B cell (primary cell): ENCODE data around the gene RASAL3. TPM values are rescaled to one million over a fixed set of nuclear protein-coding genes. Genes with fewer than 3 reads are reported as not detected.
A peak's percentile ranks its signal among the peaks of the same experiment; 100 is the strongest.

Source experiments
- ATAC-seq: fragments of 200-7000 bp; cut with Tn5 transposase; one replicate; pipeline ENCODE4 v1.10.0; 2021; ENCODE audit warnings: low read depth, mild to moderate bottlenecking, moderate number of reproducible peaks, moderate library complexity
- CTCF ChIA-PET: fragments of 350-600 bp; sonication (Branson Sonifier 250); formaldehyde crosslinking; loops from one replicate; lab custom pipeline; 2021; ENCODE audit warnings: antibody characterized with exemption, inconsistent platforms; lab: Charles Lee
- POLR2A ChIA-PET: fragments of 350-600 bp; sonication (Branson Sonifier 250); formaldehyde crosslinking; loops from one replicate; lab custom pipeline; 2021; ENCODE audit warnings: antibody characterized with exemption; lab: Charles Lee
- DNase-seq: peaks from one replicate; pipeline ENCODE4 v3.0.0; 2013
- H2AFZ ChIP-seq: 2 replicates; pipeline ENCODE4 v1.6.1; 2012; ENCODE audit warnings: mild to moderate bottlenecking, low read depth, low read length; ENCODE audit not compliant: insufficient read depth, poor library complexity, severe bottlenecking
- H3K27ac ChIP-seq, 2 donors: 1 replicate in 1 of 2; 2 replicates in 1 of 2; pipeline ENCODE4 v1.5.1; 2012 to 2013; ENCODE audit warnings: low read length in 2 of 2, mild to moderate bottlenecking in 2 of 2, moderate library complexity in 1 of 2
- H3K27me3 ChIP-seq, 4 experiments: fragments of 200-600 bp in 1 of 4; sonication (generic) in 1 of 4; replicated peaks in 1 of 4; 1 replicate in 2 of 4; 2 replicates in 2 of 4; pipeline versions ENCODE4 v1.6.1 to v1.7.0; 2013 to 2016; ENCODE audit warnings: low read length in 3 of 4, mild to moderate bottlenecking in 2 of 4, mixed read lengths in 1 of 4, moderate library complexity in 1 of 4; ENCODE audit not compliant: insufficient read depth in 4 of 4, control insufficient read depth in 3 of 4; ENCODE audit errors: control extremely low read depth in 1 of 4
- H3K36me3 ChIP-seq, 2 experiments: replicated peaks in 1 of 2; 1 replicate in 1 of 2; 2 replicates in 1 of 2; pipeline versions ENCODE4 v1.6.1 to v1.7.1; 2013; ENCODE audit warnings: low read length in 1 of 2; ENCODE audit not compliant: insufficient read depth in 2 of 2, control insufficient read depth in 1 of 2; ENCODE audit errors: control extremely low read depth in 1 of 2, extremely low read depth in 1 of 2
- H3K4me1 ChIP-seq, 2 donors: fragments of 200-600 bp in 1 of 2; sonication (generic) in 1 of 2; 1 replicate in 1 of 2; 2 replicates in 1 of 2; pipeline versions ENCODE4 v1.5.1 to v1.6.1; 2013 to 2017; ENCODE audit warnings: low read length in 2 of 2; ENCODE audit not compliant: control insufficient read depth in 2 of 2, insufficient read depth in 2 of 2
- H3K4me2 ChIP-seq: replicated peaks from 2 replicates; pipeline ENCODE3; 2012; ENCODE audit warnings: mild to moderate bottlenecking, low read depth, low read length; ENCODE audit not compliant: poor library complexity, severe bottlenecking
- H3K4me3 ChIP-seq, 5 experiments: fragments of 200-600 bp in 1 of 5; sonication (generic) in 1 of 5; 1 replicate in 3 of 5; 2 replicates in 2 of 5; pipeline versions ENCODE4 v1.5.1 to v1.7.0; 2011 to 2016; ENCODE audit warnings: low read length in 4 of 5, mild to moderate bottlenecking in 4 of 5, low read depth in 2 of 5, control low read depth in 1 of 5, moderate library complexity in 1 of 5; ENCODE audit not compliant: insufficient read depth in 1 of 5; ENCODE audit errors: control extremely low read depth in 1 of 5, extremely low read depth in 1 of 5
- H3K79me2 ChIP-seq: fragments of 200-600 bp; sonication (generic); one replicate; pipeline ENCODE4 v1.6.0; 2016; ENCODE audit warnings: low read length; ENCODE audit not compliant: control insufficient read depth, insufficient read depth
- H3K9ac ChIP-seq: fragments of 200-600 bp; sonication (generic); 2 replicates; pipeline ENCODE4 v1.6.1; 2017; ENCODE audit warnings: mild to moderate bottlenecking, low read length, moderate library complexity
- H3K9me3 ChIP-seq, 3 donors: one replicate each; pipeline versions ENCODE4 v1.6.1 to v1.7.1; 2013; ENCODE audit warnings: low read length in 2 of 3; ENCODE audit not compliant: control insufficient read depth in 2 of 3, insufficient read depth in 1 of 3; ENCODE audit errors: control extremely low read depth in 1 of 3
- H4K20me1 ChIP-seq: 2 replicates; pipeline ENCODE4 v1.6.0; 2012; ENCODE audit warnings: mild to moderate bottlenecking, low read length; ENCODE audit not compliant: insufficient read depth, control insufficient read depth, poor library complexity, severe bottlenecking
- H3K27ac Mint-ChIP-seq: one replicate; pipeline ENCODE4 v1.8.0; 2021; ENCODE audit warnings: mixed read lengths
- H3K27me3 Mint-ChIP-seq: one replicate; pipeline ENCODE4 v1.8.0; 2021; ENCODE audit warnings: mixed read lengths
- H3K4me1 Mint-ChIP-seq: one replicate; pipeline ENCODE4 v1.8.0; 2021; ENCODE audit warnings: mixed read lengths
- H3K4me3 Mint-ChIP-seq: one replicate; pipeline ENCODE4 v1.8.0; 2021; ENCODE audit warnings: mixed read lengths
- H3K9me3 Mint-ChIP-seq: one replicate; pipeline ENCODE4 v1.8.0; 2022; ENCODE audit warnings: mixed read lengths; ENCODE audit not compliant: insufficient read depth
- CTCF ChIP-seq: fragments of 200-600 bp; IDR thresholded peaks from one replicate; pipeline ENCODE4 v1.8.0; 2022; ENCODE audit warnings: antibody characterized with exemption, mild to moderate bottlenecking
- EZH2 ChIP-seq: IDR thresholded peaks from 2 replicates; pipeline ENCODE4 v1.6.1; 2012; ENCODE audit warnings: borderline replicate concordance, low read depth, mild to moderate bottlenecking, moderate library complexity, low read length; ENCODE audit not compliant: insufficient read depth, poor library complexity, severe bottlenecking
- WGBS: methylation state at CpG from one replicate; pipeline ENCODE4 v1.1.5; 2013; ENCODE audit warnings: missing lambda C conversion rate; ENCODE audit not compliant: insufficient coverage; 5-methylcytosine and 5-hydroxymethylcytosine counted together
- intact Hi-C: fragments of 100-400 bp; cut with micrococcal nuclease; formaldehyde crosslinking; loops from one replicate; pipeline ENCODE4 v1.10.0; 2022
- polyA plus RNA-seq: library from polyadenylated mRNA; depleted of rRNA; stranded (reverse); fragments of >200 nt; gene quantifications from 2 replicates; pipeline ENCODE4 v1.2.3, GENCODE V29; 2012
- total RNA-seq, 2 donors: library from RNA; stranded (reverse); fragments of 120-200 nt in 1 of 2; gene quantifications; 1 replicate in 1 of 2; 2 replicates in 1 of 2; pipeline versions ENCODE4 v1.2.3 to v1.2.4, GENCODE V29; 2013 to 2022

The RASAL3 gene
- total and polyA plus RNA-seq, 2 donors (not counting 1 experiment from before 2014, with no cell fraction given) = 95.3 to 154 TPM

GRCh38 chr19:15432629-15433518, 31.5 kb downstream of the RASAL3 start:
- no peaks in the 10 kb centered on the region for H3K9me3 Mint-ChIP-seq
- H3K27me3 Mint-ChIP-seq = no peaks in the 10 kb centered on the region
- H3K4me3 Mint-ChIP-seq = peak overlapping the region; percentile 99
- peak overlapping the region; percentile 88 for H3K9ac ChIP-seq
- peaks cover 35% of the 10 kb centered on the region for H3K79me2 ChIP-seq
- TF ChIP-seq EZH2 = no peak
- TF ChIP-seq CTCF = no peak
- intact Hi-C loops = loop anchor here (1.0 to 2.0 kb wide), 4 partner anchors 14 to 123 kb away; partner anchors contain the start of gene RASAL3
- H3K9me3 ChIP-seq = peaks cover 0 to 7% (median 0%) of the 10 kb centered on the region in 3 donors
- DNase-seq (peak; percentile 93), ATAC-seq (peak; percentile 93)
- H3K4me2 ChIP-seq = peak overlapping the region; percentile 90
- ChIA-PET CTCF (interaction anchor here (0.7 to 2.4 kb wide), 4 partner anchors 14 to 123 kb away, joined by 3 to 21 read pairs (median 4); partner anchors contain the start of gene AKAP8L), POLR2A (interaction anchor here (0.5 to 3.6 kb wide), 7 partner anchors 14 to 1694 kb away, joined by 3 to 15 read pairs (median 4); partner anchors contain the start of genes AKAP8 and AKAP8L)
- no peaks in the 10 kb centered on the region for H3K27me3 ChIP-seq
- H3K27ac Mint-ChIP-seq = peak overlapping the region; percentile 95
- peaks cover 27% of the 10 kb centered on the region for H3K4me1 Mint-ChIP-seq
- H3K4me3 ChIP-seq = peak overlapping the region; percentile 71 to 93 (median 87)
- H3K27ac ChIP-seq = peak overlapping the region; percentile 52 to 70
- H3K36me3 ChIP-seq = no peaks in the 10 kb centered on the region
- WGBS = under 1% methylated on average over 69 of the region's 75 CpGs
- peak overlapping the region; percentile 97 for H2AFZ ChIP-seq
- H4K20me1 ChIP-seq = peaks cover 41% of the 10 kb centered on the region
- peaks cover 24 to 32% of the 10 kb centered on the region in 2 donors for H3K4me1 ChIP-seq
